Measurements from ENCODE around the gene FSIP1. TPM values are rescaled to one million over a fixed set of nuclear protein-coding genes. Genes with fewer than 3 reads are reported as not detected.

Gene FSIP1
- total RNA-seq, 4 donors from 2014 or later = 0.83 to 4.6 (median 1.4) TPM

DNA sequence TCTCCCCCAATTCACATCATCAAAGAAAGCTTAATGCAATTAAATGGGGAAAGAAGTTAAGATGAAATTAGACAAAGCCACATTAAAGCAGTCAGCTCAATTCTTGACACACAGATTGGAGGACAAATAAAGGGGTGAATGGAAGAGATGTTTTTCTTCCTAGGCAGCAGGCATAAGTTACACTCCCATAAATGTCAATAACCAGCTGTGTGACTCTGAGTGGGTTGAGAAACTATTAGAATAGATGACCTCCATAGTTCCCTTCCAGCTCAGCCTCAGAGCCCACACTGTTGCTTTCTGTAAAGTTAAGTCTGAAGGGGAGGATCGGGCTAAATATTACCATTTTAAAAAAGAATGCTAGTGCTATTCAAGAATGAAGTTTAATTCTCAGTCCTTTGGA lies 130.8 kb downstream of the FSIP1 start:
- Histone ChIP-seq H3K27ac (replicated peaks in 1 of 4) (peak overlapping the region in 3 of 4 donors; percentile 12 to 75 (median 58)), H3K4me3 (no peak overlapping the region), H3K9me3 (no peaks in the 10 kb centered on the region), H3K4me1 (peaks cover 0 to 35% (median 31%) of the 10 kb centered on the region in 4 donors), H3K36me3 (no peaks in the 10 kb centered on the region), H3K27me3 (no peaks in the 10 kb centered on the region)
- TF ChIP-seq POLR2A (IDR thresholded peaks at IDR 0.05; ENCODE audit: low read depth) (no peak), POLR2AphosphoS5 (IDR thresholded peaks at IDR 0.05) (no peak), EP300 (IDR thresholded peaks at IDR 0.05) (no peak)
- TF ChIP-seq, protein P1, sequence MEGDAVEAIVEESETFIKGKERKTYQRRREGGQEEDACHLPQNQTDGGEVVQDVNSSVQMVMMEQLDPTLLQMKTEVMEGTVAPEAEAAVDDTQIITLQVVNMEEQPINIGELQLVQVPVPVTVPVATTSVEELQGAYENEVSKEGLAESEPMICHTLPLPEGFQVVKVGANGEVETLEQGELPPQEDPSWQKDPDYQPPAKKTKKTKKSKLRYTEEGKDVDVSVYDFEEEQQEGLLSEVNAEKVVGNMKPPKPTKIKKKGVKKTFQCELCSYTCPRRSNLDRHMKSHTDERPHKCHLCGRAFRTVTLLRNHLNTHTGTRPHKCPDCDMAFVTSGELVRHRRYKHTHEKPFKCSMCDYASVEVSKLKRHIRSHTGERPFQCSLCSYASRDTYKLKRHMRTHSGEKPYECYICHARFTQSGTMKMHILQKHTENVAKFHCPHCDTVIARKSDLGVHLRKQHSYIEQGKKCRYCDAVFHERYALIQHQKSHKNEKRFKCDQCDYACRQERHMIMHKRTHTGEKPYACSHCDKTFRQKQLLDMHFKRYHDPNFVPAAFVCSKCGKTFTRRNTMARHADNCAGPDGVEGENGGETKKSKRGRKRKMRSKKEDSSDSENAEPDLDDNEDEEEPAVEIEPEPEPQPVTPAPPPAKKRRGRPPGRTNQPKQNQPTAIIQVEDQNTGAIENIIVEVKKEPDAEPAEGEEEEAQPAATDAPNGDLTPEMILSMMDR (IDR thresholded peaks at IDR 0.05) = no peak
- intact Hi-C loops (cut with DNase I) = no loop called here
- 32% methylated on average over 1 of the region's 1 CpG for WGBS
- DNase-seq (ENCODE audit: extremely low spot score) = no peak

DNA sequence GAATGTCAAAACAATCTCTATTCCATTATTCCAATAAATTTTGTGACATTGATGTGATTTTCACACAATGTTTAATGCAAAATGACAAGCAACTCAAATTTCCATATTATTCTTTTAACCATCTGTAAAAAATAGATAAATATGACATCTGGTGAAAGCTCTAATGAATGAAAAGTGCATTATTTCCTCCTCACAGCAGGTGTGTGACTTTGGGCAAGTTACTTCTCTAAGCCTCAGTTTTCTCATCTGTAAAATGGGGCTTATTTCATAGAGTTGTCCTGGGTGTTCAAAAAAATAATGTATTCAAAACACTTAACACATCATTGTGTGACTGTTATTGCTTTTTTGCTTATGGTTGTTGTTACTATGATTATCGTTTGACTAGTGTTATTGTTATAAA lies 131.3 kb downstream of the FSIP1 start:
- no peak overlapping the region for H3K4me3 ChIP-seq
- no peaks in the 10 kb centered on the region for H3K36me3 ChIP-seq
- no peaks in the 10 kb centered on the region for H3K9me3 ChIP-seq
- WGBS = 93% methylated on average over 1 of the region's 1 CpG
- peaks cover 0 to 35% (median 30%) of the 10 kb centered on the region in 4 donors for H3K4me1 ChIP-seq
- H3K27me3 ChIP-seq = no peaks in the 10 kb centered on the region
- intact Hi-C loops (cut with DNase I) = no loop called here
- no peak for TF ChIP-seq EP300 (IDR thresholded peaks at IDR 0.05)
- TF ChIP-seq, protein P1 (IDR thresholded peaks at IDR 0.05) = no peak
- TF ChIP-seq POLR2A (IDR thresholded peaks at IDR 0.05; ENCODE audit: low read depth) = no peak
- TF ChIP-seq POLR2AphosphoS5 (IDR thresholded peaks at IDR 0.05) = no peak
- peak overlapping the region in 3 of 4 donors; percentile 58 to 75 (median 60) for H3K27ac ChIP-seq (replicated peaks in 1 of 4)
- DNase-seq (ENCODE audit: extremely low spot score) = no peak

DNA sequence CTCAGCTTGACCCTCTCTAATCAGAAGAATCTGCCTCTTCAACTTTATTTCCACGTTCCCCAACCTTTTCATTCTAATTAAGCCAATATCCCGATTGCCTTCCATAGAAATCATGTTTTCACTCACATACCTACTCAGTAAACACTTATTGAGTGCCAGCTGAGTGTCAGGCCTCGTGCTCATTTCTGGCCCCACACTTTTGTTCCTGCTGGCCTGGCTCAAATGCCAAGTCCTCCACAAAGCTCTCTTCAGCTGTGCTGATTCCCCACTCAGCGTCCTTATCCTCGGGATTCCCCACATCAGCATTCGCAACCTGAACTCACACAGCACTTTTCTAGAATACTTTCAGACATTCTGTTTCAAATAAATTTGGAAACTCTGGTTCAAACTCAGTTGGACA lies 132.9 kb downstream of the FSIP1 start:
- Histone ChIP-seq H3K4me1 (peaks cover 0 to 38% (median 34%) of the 10 kb centered on the region in 4 donors), H3K4me3 (no peak overlapping the region), H3K27ac (replicated peaks in 1 of 4) (peak overlapping the region; percentile 23 to 75 (median 59)), H3K36me3 (no peaks in the 10 kb centered on the region), H3K9me3 (no peaks in the 10 kb centered on the region), H3K27me3 (no peaks in the 10 kb centered on the region)
- intact Hi-C loops (cut with DNase I) = no loop called here
- DNase-seq (ENCODE audit: extremely low spot score) = no peak
- TF ChIP-seq POLR2A (IDR thresholded peaks at IDR 0.05; ENCODE audit: low read depth) (no peak), EP300 (IDR thresholded peaks at IDR 0.05) (no peak), POLR2AphosphoS5 (IDR thresholded peaks at IDR 0.05) (no peak)
- TF ChIP-seq, protein P1 (IDR thresholded peaks at IDR 0.05) = no peak
- 47% methylated on average over 6 of the region's 6 CpGs for WGBS

DNA sequence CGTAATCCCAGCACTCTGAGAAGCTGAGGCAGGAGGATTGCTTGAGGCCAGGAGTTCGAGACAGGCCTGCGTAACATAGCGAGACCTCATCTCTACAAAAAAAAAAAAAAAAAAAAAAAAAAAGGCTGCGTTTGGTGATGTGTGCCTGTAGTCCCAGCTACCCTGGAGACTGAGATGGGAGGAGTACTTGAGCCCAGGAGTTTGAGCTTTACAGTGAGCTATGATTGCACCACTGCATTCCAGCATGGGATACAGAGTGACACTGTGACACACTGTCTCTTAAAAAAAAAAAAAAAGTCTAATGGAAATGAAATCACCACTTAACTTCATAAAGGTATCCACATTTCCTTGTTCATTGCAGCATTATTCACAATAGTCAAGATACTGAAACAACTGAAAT lies 136.2 kb downstream of the FSIP1 start:
- no peak for DNase-seq (ENCODE audit: extremely low spot score)
- no peak overlapping the region for H3K27ac ChIP-seq (replicated peaks in 1 of 4)
- H3K4me3 ChIP-seq = no peak overlapping the region
- intact Hi-C loops (cut with DNase I) = no loop called here
- peaks cover 0 to 50% (median 45%) of the 10 kb centered on the region in 4 donors for H3K4me1 ChIP-seq
- no peaks in the 10 kb centered on the region for H3K9me3 ChIP-seq
- H3K27me3 ChIP-seq = no peaks in the 10 kb centered on the region
- TF ChIP-seq, protein P1 (IDR thresholded peaks at IDR 0.05) = no peak
- TF ChIP-seq POLR2AphosphoS5 (IDR thresholded peaks at IDR 0.05) = no peak
- TF ChIP-seq EP300 (IDR thresholded peaks at IDR 0.05) = no peak
- no peak for TF ChIP-seq POLR2A (IDR thresholded peaks at IDR 0.05; ENCODE audit: low read depth)
- WGBS = 98% methylated on average over 5 of the region's 5 CpGs
- no peaks in the 10 kb centered on the region for H3K36me3 ChIP-seq

DNA sequence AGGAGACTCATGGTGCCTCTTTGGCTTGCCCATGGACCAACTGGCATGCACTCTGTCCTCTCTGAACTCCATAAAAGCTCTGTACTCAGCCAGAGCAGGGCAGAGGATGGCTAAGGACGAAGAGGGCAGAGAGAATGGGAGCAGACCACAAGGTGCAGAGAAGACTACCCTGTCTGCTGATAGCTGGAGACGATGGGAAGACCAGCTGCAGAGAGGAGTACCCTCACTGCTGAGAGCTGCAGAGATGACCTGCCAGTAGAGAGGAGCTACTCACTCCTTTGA lies 136.7 kb downstream of the FSIP1 start:
- H3K4me3 ChIP-seq = no peak overlapping the region
- H3K27me3 ChIP-seq = no peaks in the 10 kb centered on the region
- intact Hi-C loops (cut with DNase I) = no loop called here
- H3K9me3 ChIP-seq = no peaks in the 10 kb centered on the region
- no peak overlapping the region for H3K27ac ChIP-seq (replicated peaks in 1 of 4)
- WGBS = 97% methylated on average over 2 of the region's 2 CpGs
- DNase-seq (ENCODE audit: extremely low spot score) = no peak
- no peaks in the 10 kb centered on the region for H3K36me3 ChIP-seq
- TF ChIP-seq, protein P1 (IDR thresholded peaks at IDR 0.05) = no peak
- no peak for TF ChIP-seq POLR2A (IDR thresholded peaks at IDR 0.05; ENCODE audit: low read depth)
- TF ChIP-seq POLR2AphosphoS5 (IDR thresholded peaks at IDR 0.05) = no peak
- TF ChIP-seq EP300 (IDR thresholded peaks at IDR 0.05) = no peak
- H3K4me1 ChIP-seq = peaks cover 0 to 55% (median 47%) of the 10 kb centered on the region in 4 donors
